HEK293 (cell line): ENCODE data around the gene CRB3.

Experiments used
- GFI1B ChIP-seq: fragments of 450-650 bp; formaldehyde crosslinking; IDR thresholded peaks from 2 replicates; pipeline ENCODE4 v1.5.1; 2016; ENCODE audit warnings: missing biosample characterization, missing genetic modification characterization
- ZBTB8A ChIP-seq: fragments of 450-650 bp; formaldehyde crosslinking; IDR thresholded peaks from 2 replicates; pipeline ENCODE4 v1.5.1; 2016; ENCODE audit warnings: missing biosample characterization, missing genetic modification characterization
- ZNF121 ChIP-seq: fragments of 450-650 bp; formaldehyde crosslinking; IDR thresholded peaks from 2 replicates; pipeline ENCODE4 v1.5.1; 2016; ENCODE audit warnings: missing biosample characterization, missing genetic modification characterization
- ZNF140 ChIP-seq: fragments of 450-650 bp; formaldehyde crosslinking; IDR thresholded peaks from 2 replicates; pipeline ENCODE4 v1.5.1; 2016; ENCODE audit warnings: missing biosample characterization, missing genetic modification characterization
- ZNF274 ChIP-seq, 2 experiments: fragments of 200-500 bp in 1 of 2; fragments of 450-650 bp in 1 of 2; sonication (Bioruptor generic) in 1 of 2; formaldehyde crosslinking in 1 of 2; IDR thresholded peaks; 2 replicates each; pipeline versions ENCODE4 v1.5.1 to v1.6.1; 2014 to 2016; ENCODE audit warnings: borderline replicate concordance in 1 of 2, inconsistent platforms in 1 of 2, low read length in 1 of 2, missing biosample characterization in 1 of 2, missing genetic modification characterization in 1 of 2
- ZNF626 ChIP-seq: fragments of 450-650 bp; sonication (Bioruptor Pico); formaldehyde crosslinking; IDR thresholded peaks from 2 replicates; pipeline ENCODE4 v1.5.1; 2018; ENCODE audit warnings: missing biosample characterization, missing genetic modification characterization, inconsistent platforms
- TF ChIP-seq, protein P1 (sequence below): fragments of 450-650 bp; formaldehyde crosslinking; IDR thresholded peaks from 2 replicates; pipeline ENCODE4 v1.5.1; 2016; ENCODE audit warnings: missing biosample characterization, missing genetic modification characterization
- TF ChIP-seq, protein P2 (sequence below): fragments of 450-650 bp; formaldehyde crosslinking; IDR thresholded peaks from 2 replicates; pipeline ENCODE4 v1.5.1; 2016; ENCODE audit warnings: missing biosample characterization, missing genetic modification characterization
- TF ChIP-seq, protein P3 (sequence below): sonication (generic); formaldehyde crosslinking; IDR thresholded peaks from 2 replicates; pipeline ENCODE4 v1.8.1; 2022; ENCODE audit warnings: mild to moderate bottlenecking, moderate library complexity, missing genetic modification reagents
- TF ChIP-seq, protein P4 (sequence below): fragments of 450-650 bp; formaldehyde crosslinking; IDR thresholded peaks from 2 replicates; pipeline ENCODE4 v1.5.1; 2016; ENCODE audit warnings: missing biosample characterization, missing genetic modification characterization

DNA sequence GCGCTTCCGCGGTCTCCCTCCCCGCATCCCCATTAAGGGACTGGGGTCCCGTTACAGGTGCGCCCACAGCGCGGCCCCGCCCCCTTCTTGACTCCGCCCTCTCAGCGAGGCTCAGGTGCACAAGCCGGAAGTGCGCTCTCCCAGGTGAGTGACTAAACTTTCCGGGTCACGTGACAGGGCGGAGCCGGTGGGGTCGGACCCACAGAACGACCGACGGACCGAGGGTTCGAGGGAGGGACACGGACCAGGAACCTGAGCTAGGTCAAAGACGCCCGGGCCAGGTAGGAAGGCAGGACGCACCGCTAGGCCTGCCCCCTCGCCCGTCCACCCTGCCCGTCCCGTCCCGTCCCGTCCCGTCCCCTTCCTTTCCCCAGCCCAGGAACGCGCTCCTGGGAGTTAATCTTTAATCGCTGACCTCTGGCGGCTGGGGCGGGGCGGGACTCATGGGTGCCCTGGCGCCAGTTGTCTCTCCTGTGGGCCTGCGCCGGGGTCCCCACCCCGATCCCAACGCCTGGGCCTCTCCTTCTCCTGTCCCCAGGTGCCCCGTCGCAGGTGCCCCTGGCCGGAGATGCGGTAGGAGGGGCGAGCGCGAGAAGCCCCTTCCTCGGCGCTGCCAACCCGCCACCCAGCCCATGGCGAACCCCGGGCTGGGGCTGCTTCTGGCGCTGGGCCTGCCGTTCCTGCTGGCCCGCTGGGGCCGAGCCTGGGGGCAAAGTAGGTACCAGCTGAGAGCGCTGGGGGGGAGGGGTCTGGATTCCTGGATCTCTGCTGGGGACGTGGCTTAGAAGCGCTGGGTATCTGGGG is at the start of gene CRB3:
- TF ChIP-seq, protein P1, sequence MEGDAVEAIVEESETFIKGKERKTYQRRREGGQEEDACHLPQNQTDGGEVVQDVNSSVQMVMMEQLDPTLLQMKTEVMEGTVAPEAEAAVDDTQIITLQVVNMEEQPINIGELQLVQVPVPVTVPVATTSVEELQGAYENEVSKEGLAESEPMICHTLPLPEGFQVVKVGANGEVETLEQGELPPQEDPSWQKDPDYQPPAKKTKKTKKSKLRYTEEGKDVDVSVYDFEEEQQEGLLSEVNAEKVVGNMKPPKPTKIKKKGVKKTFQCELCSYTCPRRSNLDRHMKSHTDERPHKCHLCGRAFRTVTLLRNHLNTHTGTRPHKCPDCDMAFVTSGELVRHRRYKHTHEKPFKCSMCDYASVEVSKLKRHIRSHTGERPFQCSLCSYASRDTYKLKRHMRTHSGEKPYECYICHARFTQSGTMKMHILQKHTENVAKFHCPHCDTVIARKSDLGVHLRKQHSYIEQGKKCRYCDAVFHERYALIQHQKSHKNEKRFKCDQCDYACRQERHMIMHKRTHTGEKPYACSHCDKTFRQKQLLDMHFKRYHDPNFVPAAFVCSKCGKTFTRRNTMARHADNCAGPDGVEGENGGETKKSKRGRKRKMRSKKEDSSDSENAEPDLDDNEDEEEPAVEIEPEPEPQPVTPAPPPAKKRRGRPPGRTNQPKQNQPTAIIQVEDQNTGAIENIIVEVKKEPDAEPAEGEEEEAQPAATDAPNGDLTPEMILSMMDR (tag by site-specific recombination), result no peak
- TF ChIP-seq, protein P2, sequence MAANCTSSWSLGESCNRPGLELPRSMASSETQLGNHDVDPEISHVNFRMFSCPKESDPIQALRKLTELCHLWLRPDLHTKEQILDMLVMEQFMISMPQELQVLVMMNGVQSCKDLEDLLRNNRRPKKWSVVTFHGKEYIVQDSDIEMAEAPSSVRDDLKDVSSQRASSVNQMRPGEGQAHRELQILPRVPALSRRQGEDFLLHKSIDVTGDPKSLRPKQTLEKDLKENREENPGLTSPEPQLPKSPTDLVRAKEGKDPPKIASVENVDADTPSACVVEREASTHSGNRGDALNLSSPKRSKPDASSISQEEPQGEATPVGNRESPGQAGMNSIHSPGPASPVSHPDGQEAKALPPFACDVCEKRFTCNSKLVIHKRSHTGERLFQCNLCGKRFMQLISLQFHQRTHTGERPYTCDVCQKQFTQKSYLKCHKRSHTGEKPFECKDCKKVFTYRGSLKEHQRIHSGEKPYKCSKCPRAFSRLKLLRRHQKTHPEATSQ (tag by site-specific recombination), result no peak
- TF ChIP-seq ZNF626 (tag by site-specific recombination), result no peak
- no peak for TF ChIP-seq ZNF140 (tag by site-specific recombination)
- TF ChIP-seq ZNF274 (IDR thresholded peaks at IDR 0.05; ENCODE audit: low read length), result no peak
- no peak for TF ChIP-seq ZNF274 (tag by site-specific recombination; IDR thresholded peaks at IDR 0.05; ENCODE audit: borderline replicate concordance)
- TF ChIP-seq GFI1B (tag by site-specific recombination), result no peak
- TF ChIP-seq, protein P3, sequence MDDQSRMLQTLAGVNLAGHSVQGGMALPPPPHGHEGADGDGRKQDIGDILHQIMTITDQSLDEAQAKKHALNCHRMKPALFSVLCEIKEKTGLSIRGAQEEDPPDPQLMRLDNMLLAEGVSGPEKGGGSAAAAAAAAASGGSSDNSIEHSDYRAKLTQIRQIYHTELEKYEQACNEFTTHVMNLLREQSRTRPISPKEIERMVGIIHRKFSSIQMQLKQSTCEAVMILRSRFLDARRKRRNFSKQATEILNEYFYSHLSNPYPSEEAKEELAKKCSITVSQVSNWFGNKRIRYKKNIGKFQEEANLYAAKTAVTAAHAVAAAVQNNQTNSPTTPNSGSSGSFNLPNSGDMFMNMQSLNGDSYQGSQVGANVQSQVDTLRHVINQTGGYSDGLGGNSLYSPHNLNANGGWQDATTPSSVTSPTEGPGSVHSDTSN (CRISPR knock-in tag), result no peak
- TF ChIP-seq ZBTB8A (tag by site-specific recombination), result no peak
- TF ChIP-seq ZNF121, result no peak
- TF ChIP-seq, protein P4, sequence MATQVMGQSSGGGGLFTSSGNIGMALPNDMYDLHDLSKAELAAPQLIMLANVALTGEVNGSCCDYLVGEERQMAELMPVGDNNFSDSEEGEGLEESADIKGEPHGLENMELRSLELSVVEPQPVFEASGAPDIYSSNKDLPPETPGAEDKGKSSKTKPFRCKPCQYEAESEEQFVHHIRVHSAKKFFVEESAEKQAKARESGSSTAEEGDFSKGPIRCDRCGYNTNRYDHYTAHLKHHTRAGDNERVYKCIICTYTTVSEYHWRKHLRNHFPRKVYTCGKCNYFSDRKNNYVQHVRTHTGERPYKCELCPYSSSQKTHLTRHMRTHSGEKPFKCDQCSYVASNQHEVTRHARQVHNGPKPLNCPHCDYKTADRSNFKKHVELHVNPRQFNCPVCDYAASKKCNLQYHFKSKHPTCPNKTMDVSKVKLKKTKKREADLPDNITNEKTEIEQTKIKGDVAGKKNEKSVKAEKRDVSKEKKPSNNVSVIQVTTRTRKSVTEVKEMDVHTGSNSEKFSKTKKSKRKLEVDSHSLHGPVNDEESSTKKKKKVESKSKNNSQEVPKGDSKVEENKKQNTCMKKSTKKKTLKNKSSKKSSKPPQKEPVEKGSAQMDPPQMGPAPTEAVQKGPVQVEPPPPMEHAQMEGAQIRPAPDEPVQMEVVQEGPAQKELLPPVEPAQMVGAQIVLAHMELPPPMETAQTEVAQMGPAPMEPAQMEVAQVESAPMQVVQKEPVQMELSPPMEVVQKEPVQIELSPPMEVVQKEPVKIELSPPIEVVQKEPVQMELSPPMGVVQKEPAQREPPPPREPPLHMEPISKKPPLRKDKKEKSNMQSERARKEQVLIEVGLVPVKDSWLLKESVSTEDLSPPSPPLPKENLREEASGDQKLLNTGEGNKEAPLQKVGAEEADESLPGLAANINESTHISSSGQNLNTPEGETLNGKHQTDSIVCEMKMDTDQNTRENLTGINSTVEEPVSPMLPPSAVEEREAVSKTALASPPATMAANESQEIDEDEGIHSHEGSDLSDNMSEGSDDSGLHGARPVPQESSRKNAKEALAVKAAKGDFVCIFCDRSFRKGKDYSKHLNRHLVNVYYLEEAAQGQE (tag by site-specific recombination), result no peak
